Stimulated activated CD4-positive, alpha-beta T cell treated with anti-CD3 and anti-CD28 coated beads, Interleukin-2, amount 100 ng/mL, for 48 hours (primary cell): Measurements from ENCODE around the gene MAPK8IP3.

Experiments used
- DNase-seq, 2 donors: peaks; one replicate each; pipeline ENCODE4 v3.0.0-alpha.2; 2020

The MAPK8IP3 gene, protein sequence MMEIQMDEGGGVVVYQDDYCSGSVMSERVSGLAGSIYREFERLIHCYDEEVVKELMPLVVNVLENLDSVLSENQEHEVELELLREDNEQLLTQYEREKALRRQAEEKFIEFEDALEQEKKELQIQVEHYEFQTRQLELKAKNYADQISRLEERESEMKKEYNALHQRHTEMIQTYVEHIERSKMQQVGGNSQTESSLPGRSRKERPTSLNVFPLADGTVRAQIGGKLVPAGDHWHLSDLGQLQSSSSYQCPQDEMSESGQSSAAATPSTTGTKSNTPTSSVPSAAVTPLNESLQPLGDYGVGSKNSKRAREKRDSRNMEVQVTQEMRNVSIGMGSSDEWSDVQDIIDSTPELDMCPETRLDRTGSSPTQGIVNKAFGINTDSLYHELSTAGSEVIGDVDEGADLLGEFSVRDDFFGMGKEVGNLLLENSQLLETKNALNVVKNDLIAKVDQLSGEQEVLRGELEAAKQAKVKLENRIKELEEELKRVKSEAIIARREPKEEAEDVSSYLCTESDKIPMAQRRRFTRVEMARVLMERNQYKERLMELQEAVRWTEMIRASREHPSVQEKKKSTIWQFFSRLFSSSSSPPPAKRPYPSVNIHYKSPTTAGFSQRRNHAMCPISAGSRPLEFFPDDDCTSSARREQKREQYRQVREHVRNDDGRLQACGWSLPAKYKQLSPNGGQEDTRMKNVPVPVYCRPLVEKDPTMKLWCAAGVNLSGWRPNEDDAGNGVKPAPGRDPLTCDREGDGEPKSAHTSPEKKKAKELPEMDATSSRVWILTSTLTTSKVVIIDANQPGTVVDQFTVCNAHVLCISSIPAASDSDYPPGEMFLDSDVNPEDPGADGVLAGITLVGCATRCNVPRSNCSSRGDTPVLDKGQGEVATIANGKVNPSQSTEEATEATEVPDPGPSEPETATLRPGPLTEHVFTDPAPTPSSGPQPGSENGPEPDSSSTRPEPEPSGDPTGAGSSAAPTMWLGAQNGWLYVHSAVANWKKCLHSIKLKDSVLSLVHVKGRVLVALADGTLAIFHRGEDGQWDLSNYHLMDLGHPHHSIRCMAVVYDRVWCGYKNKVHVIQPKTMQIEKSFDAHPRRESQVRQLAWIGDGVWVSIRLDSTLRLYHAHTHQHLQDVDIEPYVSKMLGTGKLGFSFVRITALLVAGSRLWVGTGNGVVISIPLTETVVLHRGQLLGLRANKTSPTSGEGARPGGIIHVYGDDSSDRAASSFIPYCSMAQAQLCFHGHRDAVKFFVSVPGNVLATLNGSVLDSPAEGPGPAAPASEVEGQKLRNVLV (N-terminal part only)

DNA sequence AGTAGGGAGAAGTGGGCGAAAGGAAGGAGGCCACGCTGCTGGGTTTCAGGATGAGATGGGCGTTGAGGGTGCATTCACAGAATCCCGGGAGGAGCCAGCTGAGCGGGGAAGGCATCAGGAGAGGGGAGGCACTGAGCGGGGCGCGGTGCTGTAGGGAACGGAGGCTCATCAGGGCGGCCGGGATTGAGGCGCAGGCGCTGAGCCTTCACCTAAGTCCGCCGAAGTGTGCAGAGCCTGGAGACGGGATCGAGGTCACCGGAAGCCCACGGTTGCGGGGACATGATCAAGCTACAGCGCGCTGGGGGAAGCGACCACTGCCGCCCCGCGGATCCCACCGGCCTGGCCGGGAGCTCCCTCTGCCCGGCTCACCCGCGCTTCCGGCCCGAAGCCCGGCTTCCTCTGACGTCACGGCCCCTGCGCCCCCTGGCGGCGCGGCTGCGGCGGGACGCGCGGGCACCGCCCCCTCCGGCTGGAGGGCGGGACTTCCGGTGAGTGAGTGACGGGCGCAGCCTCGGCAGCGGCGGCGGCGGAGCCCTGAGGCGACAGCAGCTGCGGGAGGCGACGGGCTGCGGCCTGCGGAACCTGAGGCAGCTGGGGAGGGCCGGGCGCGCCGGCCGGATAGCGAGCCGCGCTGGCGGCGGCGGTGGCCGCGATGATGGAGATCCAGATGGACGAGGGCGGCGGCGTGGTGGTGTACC is at the start of gene MAPK8IP3:
TSS of gene MAPK8IP3 (plus strand) at position 508 of the 698 bp plus-strand sequence. CDS start at position 653, 145 bp downstream.
- DNase-seq, result peak; percentile 95 to 99

DNA sequence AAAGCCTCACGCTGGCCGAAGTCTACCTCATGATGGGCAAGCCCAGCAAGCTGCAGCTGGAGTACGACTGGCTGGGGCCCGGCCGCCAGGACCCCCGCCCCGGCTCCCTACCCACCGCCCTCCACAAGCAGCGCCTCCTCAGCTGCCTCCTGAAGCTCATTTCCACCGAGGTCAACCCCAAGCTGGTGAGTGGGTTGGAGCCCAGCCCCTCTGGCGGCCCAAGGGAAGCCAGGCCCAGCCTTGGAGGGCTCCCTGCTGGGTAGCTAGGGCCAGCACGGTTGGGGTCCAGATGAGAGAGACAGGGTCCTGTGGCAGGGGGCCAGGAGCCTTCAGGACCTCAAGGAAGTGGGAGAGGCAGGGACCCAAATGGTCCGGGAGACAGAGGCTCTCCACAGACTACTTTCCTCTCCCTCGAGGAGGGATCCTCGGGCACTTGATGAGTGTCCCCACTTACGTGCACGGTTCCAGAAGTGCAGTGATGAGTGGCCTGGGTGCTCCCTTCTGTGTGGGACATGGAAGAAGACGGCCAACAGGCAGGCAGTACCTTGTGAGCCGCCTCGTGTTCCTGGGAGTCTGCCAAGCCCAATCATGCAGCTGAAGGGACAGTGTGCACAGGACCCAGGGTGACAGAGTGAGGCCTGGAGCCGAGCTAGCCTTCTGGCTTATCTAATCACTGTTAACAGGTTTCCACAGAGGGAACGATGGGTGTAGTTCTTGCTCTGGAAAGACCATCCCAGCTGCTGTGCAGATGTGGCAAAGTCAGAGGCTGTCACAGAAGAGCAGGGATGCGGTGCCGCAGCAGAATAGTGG is 49.0 kb upstream of the MAPK8IP3 start:
- no peak for DNase-seq

DNA sequence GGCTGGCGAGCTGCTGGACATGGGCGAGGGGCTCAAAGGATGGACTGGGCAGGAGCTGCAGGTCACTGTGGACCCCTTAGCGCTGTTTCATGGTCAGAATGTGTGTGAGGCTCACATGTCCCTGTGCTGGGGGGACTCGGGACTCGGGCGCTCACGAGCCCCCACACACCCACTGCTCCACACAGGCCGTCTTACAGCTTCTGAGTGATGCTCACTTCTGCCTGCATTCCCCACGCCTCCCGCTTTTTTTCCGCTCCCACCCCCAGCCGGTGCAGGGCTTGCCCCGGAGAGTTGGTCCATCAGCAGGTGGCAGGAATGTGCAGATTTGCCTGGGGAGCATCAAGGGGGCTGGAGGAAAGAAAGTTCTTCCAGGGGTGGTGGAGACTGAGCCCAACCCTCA is 48.2 kb upstream of the MAPK8IP3 start:
- no peak for DNase-seq

DNA sequence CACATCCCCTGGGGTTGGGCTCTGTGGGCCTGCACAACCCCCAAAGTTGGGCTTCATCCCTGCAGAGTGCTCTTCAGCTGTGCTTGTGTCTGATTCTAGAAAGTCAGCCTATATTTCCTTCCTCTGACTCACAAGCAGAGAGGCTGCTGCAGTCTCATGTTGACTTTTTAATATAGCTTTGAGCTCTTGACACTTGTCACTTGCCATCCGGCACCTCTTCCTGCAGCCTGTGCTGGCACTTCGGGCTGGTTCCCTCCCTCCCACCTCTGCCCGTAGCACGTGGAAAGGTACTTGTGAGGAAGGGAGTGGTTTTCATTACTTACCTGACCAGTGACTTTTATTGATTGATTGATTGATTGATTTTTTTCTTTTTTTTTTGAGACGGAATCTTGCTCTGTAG is 47.0 kb upstream of the MAPK8IP3 start:
- no peak for DNase-seq

DNA sequence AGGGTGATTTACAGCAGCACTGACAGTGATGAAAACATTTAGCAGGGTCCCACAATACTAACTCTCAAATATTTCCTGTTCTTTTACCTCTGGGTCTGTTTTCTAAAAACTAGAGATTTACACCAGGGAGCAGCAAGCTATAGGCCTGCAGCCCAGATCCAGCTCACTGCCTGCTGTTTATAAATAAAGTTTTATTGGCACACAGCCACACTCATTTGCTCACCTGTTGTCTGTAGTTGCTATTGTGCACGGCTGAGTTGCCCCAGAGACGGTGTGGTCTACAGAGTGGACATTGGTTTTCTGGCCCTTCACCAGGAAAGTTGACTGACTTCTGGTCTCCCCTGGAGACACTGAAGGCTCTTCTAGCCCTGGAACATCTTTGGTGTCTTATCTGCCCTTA is 44.2 kb upstream of the MAPK8IP3 start:
- no peak for DNase-seq

DNA sequence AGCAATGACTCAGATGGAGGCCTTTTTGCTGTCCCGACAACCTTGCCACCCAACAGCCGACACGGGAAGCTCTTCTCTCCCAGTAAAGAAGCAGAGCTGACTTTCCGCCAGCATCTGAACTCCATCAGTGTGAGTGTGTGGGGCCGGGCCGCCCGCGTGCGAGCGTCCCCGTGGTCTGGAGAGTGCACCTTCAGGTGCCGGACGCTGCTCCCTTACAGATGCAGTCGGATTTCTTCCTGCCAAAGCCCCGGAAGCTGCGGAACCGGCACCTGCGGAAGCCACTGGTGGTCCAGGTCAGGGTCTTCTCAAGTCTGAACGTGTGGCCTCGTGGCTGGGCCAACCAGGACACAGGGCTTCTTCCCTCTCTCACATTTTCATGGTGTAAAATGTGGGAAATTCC is 43.5 kb upstream of the MAPK8IP3 start:
- no peak for DNase-seq

DNA sequence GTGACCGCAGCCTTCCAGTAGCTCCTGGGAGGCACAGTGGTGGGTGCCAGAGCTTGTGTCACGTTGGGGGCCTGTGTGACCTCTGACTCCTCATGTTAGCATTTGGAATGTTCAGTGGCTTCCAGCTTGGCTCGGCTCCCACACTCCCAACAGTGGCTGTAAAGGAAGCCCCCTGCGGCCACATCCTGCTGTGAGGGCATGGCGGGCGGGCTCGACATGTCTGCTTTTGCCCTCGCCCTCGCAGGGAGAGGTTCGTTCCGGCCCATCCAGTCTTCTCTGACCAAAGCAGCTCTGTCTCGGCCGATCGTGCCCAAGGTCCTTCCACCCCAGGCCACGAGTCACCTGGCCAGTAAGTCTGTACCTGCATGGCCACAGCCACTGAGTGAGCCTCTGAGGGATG is 40.2 kb upstream of the MAPK8IP3 start:
- no peak for DNase-seq

DNA sequence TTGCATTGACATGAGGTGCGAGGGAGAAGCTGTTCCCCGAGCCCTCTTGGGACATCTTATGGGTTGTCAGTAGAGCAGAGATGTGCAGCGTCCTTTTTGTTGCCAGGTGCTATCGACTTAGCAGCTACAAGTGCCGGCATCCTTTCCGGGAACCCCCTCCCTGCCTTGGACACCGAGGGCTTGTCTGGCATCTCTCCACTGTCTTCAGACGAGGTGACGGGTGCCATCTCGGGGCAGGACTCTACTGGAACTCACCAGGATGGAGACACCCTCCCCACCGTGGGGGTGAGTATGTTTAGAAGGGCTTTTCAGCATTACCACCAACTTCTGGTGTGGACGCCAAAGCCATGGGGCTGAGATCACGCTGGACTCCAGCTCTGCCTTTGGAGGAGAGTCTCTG is 39.7 kb upstream of the MAPK8IP3 start:
- no peak for DNase-seq

DNA sequence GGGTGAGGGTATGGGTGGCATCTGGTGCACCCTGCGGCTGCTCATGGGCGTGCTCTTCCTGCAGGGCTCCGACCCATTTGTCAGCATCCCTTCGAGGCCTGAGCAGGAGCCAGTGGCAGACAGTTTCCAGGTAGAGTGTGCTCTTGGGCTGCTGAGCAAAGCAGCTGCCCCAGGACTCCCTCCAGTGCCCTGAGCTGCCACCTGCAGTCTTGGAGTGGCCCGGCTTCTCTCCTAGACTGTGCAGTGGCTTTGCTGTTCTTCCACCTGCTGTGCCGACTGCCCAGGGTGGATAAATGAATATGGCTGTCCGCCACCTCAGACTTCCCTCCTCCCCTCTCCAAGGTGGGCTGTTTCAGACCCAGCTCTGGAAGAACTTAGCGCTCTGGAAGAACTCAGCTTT is 38.7 kb upstream of the MAPK8IP3 start:
- DNase-seq, result no peak

DNA sequence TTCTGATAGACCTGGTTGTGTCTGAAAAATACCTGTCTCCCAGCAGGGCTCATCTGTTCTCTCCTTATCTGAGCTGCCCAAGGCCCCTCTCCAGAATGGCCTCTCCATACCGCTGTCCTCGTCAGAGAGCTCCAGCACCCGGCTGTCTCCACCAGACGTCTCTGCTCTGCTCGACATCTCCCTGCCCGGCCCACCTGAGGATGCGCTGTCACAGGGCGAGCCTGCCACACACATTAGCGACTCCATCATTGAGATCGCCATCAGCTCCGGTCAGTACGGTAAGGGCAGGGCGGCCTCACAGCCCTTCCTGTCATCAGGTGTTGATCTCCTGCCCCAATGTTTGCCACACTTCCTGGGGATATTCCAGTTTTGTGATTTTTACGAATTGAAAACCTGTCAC is 38.1 kb upstream of the MAPK8IP3 start:
- no peak for DNase-seq

DNA sequence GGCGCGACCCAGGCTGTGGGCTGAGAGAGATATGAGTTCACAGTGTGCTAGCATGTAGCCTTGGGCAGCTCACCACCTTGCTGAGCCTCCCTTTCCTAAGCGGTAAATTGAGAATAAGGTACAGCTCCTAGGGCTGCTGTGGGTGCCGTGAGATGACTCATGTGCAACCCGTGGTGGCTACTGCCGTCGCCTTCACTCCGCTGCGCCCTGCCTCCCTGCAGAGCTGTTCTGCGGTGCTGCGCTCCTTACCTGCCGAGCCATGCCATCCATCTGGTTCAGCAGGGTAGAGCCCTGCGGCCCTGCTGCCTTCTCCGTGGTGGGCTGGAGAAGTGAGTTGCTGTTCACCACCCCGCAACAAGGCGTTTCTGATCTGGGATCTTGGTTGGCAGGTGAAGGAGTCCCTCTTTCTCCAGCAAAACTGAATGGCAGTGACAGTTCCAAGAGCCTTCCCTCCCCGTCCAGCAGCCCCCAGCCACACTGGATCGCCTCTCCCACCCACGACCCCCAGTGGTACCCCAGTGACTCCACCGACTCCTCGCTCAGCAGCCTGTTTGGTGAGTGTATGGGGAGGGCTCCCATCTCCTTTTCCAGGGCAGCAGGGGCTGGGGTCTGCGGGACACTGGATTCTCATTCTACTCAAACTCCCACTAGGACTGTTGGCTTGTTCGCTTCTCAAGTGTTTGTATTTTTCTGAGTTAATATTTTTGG is 37.2 kb upstream of the MAPK8IP3 start:
- DNase-seq, result no peak

DNA sequence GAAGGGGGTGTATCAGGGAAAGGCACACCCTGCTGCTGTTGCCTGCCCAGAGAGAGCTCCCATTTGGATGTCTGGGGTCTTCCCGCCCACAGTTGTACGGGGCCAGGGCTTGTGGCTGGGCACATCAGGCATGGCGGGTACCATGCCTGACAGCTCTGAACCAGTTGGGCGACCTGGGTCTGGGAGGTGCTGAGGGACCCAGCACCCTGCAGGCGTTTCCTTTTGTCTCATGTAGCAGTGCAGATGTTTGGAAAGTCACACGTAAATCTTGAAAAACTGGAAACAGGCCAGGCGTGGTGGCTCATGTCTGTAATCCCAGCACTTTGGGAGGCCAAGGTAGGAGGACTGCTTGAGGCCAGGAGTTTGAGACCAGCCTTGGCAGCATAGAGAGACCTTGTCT is 36.3 kb upstream of the MAPK8IP3 start:
- no peak for DNase-seq

DNA sequence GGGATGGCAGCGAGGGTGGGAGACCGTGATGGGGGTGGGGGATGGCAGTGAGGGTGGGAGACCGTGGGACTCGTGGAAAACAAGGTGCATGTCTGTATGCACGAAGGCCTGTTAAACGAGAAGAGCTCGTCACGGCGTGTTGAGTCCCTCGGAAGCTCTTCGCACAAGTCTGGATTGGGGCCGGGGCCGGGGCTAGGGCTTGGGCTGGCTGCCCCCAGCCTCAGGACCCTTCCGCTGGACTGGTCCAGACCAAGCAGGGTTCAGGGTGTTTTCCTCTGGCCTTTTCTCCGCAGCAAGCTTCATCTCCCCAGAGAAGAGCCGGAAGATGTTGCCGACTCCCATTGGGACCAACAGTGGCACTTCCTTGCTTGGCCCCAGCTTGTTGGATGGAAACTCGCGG is 35.6 kb upstream of the MAPK8IP3 start:
- no peak for DNase-seq

DNA sequence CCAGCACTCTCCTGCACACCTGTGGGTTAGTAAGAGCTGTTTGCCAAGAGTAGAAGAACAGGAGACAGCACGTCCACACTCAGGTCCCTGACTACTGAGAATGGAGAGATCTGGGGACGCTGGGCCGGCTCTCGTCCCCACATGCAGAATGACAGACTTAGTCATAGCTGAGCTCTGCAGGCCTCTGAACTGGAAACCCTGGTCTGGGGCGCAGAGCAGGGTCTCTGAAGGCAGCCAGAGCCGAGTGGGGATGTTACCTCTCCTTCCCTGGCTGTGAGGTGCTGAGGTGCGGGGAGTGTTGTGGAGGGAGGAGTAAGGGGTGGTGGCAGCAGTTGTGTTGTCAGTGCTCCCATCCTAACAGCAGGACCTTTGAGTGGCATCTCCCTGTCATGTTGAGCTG is 35.1 kb upstream of the MAPK8IP3 start:
- no peak for DNase-seq

DNA sequence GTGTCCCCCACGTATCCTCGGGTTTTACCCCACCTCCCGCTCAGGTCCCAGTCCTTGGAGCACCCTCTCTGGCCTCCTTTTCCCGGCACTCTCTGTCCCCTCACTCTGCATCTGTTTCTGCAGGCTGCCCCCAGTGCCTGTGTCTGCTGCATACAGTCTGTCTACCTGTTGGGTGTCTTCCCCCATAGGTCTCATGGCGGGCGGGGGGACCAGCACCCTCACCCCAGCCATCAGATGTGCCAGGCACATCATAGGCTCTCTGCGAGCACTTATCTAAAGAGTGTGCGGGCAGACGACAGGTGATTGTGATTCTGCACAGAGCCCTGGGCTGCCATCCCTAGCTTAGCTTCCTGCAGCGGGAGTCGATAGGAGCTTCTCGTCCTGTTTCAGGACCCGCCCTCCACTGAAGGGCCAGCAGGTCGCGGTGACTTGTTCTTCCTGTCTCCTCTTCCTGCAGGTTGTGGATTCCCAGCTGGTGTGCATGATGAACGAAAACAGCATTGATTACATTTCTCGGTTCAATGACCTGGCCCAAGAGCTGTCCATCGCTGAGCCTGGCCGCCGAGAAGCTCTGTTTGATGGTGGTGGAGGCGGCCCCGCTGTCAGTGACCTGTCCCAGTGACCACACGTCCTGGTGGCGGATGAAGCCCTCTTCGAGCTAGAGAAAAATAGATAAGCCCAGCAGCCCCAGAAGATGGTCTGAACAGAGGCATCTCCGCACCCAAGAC is 32.4 kb upstream of the MAPK8IP3 start:
- no peak for DNase-seq

DNA sequence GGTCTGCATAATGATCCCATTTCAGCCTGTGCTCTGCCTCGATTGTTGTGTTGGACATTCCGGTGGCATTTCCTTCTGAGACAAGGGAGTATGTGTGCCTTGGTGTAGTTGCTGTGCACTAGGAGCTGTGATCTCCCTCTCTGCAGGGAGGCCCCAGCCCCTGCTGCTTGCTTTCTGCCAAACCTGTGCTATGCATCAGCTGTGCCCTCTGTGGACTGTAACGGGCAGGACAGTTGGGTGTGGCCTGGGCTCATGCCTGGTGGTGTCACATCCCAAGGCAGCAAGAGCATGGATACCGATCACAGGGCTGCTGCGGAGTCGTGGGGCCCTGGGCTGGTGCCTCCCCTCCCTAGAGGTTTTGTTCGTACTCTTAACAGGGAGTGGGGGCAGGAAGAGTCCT is 31.7 kb upstream of the MAPK8IP3 start:
- DNase-seq, result no peak

DNA sequence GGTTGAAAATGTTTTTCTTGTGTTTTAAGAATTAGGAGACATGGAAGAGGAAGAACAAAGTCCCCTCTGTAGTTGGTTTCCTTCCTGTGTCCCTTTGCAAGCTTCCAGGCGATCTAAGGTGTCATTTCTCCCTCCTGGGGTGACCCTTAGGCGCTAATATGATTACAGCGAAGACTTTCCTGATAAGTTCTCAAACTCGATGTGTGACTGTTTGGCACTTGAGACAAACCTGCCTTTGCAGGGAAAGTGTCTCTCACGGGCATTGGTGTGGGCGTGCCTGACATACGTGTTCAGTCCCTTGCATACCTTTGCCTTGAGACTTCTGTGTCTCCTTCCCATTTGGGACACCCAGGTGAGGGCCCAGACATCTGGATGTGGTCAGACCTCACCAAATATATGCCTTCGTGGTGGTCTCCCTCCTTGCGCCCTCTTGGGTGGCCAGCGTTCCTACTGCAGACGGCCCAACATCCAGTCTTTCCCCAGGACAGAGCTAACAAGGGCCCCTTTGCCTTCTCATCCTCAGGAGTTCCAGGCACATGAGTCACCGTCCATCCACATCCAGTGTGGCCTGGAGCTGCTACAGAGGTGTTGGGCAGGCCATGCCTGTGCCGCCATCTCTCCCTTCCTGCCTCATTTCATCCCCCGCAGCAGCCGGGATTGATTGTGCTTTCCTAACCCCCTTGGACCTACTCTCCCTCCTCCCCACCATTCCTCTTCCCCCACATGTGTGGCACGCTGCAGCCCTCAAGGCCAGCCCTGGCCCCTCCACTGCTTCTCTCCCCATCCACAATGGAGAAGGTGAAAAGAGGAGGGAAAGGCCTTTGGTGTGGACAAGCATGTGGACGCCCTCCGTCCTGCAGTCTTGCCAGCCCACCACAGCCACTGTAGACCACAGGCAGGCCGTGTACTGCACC is 31.0 kb upstream of the MAPK8IP3 start:
- no peak for DNase-seq

DNA sequence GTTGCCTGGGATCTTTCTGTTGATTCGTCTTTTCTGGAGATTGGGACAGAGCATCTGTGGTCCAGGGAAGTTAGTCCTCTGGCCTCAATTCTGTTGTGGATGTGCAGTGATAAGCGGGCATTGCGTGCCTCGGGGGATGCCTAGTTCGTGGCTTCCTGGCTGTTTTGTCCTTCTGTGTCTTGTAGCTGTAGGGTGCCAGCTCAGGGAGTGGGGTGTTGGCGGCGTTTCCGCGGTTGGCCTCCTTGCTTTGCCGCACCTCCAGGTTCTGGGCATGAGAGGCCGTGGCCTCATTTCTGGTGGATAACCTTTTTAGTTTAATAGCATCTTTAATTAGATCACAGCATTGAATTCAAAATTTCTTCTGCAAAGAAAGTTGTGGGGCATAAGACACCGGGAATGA is 29.3 kb upstream of the MAPK8IP3 start:
- DNase-seq, result no peak

DNA sequence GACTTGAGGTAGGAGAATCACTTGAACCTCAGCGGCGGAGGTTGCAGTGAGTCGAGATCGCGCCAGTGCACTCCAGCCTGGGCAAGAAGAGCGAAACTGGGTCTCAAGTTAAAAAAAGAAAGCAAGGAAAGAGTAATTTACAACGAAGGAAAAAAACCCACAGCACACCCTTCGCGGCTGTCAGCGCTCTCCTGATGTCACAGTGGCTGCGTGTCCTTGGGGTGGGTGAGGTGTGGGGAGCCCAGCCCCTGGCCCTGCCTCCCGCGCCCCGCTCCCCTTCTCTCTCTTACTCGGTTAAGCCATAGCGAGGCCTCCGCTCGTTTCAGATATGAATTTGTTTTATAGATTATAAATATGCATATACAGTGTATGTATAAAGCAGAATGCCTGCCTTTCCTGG is 28.7 kb upstream of the MAPK8IP3 start:
- no peak for DNase-seq
